ENCODE results near the gene ZNF860.
"Not testable (repeated sequence)": the region's sequence is repeated elsewhere in the genome, so short reads cannot be mapped to it uniquely, and the experiment has no call there.

ZNF860 gene

DNA sequence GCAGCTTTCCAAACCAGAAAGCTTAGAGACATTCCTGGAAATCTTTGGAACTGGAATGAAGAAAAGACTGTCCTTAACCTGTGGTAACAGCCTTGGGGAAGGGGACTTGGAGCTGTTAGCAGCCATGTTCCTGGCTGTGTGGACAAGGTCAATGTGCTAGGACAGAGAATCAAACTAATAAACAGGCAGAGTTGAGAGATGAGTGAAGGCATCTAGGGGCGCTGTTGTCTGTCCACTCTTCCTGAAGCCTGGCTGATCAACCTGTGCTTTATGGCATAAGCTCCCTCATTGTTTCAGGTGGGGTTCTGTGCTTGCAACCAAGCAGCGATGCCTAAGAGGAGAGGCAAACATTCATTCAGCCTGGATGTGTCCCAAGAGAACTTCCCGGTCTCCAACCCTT is 19.3 kb downstream of the ZNF860 start:
- no peak for DNase-seq

DNA sequence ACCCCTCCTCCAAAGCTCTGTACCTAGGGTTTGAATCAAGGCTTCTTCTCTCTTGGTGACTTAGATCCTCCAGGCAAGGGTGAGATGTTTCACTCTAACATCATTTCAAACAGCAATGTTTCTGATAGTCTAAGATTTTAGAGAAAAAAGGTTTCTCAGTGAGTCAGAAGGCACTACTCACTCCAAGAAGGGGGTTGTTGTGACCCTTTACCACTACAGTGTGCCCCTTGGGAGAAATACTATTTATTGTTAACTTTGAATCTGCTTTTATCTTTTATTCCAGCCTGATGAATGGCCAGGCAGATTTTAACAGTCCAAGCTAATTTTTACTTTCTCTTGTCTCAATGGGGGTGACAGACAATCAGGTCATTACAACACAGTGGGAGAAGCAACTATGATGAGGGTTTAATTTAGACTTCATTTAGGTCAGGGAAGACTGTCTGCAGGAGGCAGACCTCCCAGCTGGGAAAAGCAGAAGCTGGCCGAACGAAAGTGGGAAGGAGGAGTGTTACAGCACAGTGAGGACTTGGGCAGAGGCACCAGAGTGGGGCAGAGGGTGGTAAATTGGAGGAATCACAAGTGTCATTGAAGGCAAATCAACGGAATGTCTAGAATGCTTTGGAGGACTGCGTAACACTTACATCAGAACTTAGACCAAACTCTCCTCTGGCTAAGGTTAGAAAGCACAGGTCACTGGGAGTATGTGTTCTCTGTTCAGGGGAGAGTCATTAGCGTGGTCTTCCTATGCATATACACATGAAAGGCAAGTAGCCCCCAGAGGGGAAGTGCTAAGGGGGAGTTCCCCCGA is 21.2 kb downstream of the ZNF860 start:
- no peak for DNase-seq

DNA sequence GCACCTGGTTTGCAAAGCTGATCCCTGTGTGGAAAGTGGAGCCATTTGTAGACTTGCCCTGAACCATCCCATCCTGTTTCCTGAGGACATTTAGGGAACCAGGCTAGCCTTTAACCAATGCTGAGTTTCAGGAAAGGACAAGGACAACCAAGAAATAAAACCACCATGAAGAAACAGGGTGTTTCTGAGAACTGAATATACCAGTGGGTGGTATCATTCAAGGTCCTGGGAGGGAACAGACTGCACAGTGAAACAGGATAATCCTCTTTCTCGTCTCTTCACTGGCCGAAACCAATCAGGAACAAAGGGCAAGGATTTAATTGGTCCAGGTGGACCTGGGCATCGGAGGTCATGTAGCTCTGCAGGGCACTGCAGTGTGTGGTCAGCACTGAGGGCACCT is 21.8 kb downstream of the ZNF860 start:
- no peak for DNase-seq

DNA sequence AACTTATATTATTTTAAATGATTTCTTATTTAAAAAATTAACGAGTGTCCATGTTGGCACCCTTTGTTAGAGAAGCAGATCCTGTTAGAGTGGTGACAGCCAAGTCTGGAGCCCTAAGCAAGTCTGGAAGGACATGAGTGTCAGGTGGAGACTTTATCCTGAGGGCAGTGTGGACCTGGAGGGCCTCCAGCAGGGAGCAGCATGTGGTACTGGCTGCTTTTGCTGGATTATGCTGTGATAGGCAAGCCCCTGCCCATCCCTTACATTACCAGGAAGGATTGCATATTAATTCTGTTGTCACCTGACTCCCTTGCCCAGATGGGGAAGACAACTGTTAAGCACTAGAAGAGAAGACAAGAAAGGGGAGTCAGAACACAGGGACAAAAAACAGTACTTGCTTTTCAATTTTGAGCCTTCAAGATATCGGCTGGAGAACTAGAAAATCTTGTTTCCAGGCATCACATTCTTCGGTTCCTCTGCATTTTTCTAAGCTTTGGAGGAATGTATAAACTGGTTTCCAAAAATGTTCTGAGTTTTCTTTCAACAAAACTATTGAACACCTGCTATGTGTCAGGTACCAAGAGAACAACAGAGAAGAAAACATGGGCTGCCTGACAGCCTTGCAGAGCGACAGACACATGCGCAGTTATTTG is 22.7 kb downstream of the ZNF860 start:
- no peak for DNase-seq

DNA sequence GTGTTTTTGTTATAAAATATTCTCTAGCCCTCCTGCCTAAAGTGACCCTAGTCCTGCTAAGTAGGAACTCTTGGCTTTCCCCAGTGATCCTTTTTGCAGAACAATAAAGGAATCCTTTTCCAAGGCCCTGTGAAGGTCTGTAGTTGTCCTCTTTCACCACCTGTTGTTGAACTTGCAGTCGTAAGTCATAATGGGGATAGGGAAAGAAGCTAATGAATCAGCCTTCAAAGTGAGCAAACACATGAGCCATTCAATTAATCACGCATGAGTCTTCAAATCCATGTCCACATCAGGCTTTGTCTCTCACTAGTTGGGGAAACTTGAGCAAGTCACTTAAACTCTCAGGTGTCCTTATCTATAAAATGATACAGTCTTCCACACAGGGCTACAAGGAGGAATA is 27.6 kb downstream of the ZNF860 start:
- DNase-seq = no peak

DNA sequence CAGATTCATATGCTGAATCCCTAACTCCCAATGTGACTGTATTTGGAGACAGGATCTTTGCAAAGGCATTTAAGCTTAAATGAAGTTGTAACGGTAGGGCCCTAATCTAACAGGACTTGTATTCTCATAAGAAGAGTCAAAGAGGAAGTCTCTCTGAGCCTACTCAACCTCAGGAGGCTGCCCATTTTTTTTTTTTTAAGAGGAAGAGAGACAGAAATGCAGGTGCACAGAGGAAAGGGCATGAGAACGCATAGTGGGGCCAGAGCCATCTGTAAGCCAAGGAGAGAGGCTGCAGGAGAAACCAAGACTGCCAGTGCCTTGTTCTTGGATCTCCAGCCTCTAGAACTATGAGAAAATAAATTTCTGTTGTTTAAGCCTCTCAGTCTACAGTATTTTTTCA is 28.4 kb downstream of the ZNF860 start:
- DNase-seq = peak; percentile 17

DNA sequence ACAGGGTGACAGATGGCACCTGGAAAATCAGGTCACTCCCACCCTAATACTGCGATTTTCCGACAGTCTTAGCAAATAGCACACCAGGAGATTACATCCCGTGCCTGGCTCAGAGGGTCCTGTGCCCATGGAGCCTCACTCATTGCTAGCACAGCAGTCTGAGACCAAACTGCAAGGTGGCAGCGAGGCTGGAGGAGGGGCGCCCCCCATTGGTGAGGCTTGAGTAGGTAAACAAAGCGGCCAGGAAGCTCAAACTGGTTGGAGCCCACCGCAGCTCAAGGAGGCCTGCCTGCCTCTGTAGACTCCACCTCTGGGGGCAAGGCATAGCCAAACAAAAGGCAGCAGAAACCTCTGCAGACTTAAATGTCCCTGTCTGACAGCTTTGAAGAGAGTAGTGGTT is 29.1 kb downstream of the ZNF860 start:
- not testable (repeated sequence) for DNase-seq

DNA sequence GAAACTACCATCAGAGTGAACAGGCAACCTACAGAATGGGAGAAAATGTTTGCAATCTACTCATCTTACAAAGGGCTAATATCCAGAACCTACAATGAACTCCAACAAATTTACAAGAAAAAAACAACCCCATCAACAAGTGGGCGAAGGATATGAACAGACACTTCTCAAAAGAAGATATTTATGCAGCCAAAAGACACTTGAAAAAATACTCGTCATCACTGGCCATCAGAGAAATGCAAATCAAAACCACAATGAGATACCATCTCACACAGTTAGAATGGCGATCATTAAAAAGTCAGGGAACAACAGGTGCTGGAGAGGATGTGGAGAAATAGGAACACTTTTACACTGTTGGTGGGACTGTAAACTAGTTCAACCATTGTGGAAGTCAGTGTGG is 34.1 kb downstream of the ZNF860 start:
- not testable (repeated sequence) for DNase-seq

DNA sequence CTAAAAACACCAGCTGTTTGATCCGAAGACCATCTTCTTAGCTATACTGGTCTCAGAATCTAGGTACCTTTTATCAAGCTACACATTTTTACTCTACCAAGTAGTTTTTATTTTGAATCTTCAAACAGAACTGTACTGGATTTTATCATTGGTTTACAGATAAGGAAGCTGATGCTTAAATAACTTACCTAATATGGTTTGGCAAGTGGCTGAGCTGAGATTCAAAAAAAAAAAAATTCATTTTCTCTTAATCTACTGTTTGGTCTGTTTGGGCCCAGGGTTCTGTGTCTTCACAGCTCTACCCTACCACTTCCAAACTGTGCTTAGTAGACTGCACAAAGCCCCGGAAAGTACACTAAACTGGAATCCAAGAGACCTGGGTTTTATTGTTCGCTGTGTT is 35.7 kb downstream of the ZNF860 start:
- no peak for DNase-seq

DNA sequence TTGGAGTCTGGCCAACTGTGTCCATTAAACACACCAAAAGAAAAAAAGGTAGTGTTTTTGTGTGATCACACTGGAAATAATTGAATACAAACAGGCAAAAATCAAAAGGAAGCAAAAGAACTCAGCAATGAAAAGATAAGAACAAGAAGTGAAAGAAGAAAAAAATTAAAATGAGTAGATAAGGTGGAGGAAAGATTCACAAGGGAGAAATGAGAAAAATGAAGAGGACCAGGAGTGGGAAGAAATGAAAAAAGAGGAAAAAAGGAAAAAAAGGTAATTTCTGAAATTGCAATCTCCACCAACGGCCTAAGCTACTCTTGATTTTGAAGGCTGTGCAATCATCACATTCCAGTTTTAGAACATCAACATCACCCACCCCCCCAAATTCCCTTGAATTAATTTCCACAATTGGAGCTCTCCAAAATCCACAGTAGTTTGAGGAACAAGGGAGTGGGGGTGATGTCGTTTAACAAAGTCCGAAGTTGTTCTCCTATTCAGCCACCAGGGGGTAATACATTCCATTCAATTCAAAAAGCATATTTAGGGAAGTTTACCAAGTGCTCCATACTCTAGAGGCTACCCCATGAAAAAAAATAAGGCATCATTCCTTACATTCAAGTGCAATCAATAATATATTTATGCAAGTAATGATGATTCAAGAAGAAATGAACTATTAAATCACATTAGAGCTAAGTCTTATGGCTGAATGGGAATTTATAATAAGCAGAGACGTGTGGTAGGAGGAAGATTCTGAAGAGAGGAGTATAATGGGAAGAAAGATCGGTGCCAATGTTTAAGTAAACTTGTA is 37.4 kb downstream of the ZNF860 start:
- peak; percentile 79 for DNase-seq

DNA sequence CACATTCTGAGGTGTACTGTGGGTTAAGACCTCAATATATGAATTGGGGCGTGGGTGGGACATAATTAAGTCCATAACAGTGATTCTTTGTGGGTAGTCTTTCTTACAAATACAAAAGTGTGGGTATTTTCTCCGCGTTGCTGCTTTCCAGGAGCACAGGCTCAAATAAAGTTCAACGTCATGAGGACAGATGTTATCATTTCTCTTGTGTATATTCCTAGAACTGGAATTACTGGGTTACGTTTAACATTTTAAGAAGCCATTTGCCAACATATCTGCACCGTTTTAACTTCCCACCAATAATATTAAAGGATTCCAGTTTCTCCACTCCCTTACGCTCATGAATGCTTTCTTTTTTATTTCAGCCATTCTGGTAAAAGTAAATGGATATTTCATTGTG is 39.6 kb downstream of the ZNF860 start:
- DNase-seq = no peak

DNA sequence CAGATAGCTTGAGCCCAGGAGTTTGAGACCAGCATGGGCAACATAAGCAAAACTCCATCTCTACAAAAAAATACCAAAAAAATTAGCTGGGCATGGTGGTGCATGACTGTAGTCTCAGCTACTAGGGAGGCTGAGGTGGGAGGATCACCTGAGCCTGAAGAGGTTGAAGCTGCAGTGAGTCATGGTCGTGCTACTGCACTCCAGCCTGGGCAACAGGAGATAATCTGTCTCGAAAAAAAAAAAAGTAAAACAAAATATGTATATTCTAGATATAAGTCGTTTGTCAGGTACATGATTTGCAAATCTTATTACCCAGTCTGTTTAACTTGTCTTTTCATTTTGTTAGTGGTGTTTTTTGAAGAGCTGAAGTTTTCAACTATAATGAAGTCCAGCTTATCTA is 40.2 kb downstream of the ZNF860 start:
- no peak for DNase-seq

DNA sequence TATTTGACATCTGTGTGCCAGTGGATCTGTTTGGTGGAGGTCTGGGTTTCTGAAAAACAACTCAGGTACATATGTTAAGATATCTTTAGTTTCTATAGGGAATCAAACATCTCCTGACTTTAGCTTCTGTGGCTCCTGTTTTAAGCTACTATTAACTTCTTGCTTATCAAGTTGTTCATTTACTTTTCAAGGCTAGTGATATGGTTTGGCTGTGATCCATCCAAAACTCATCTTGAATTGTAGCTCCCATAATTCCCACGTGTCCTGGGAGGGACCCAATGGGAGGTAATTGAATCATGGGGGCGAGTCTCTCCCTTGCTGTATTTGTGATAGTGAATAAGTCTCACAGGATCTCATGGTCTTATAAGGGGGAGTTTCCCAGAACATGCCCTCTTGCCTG is 41.4 kb downstream of the ZNF860 start:
- DNase-seq = no peak

DNA sequence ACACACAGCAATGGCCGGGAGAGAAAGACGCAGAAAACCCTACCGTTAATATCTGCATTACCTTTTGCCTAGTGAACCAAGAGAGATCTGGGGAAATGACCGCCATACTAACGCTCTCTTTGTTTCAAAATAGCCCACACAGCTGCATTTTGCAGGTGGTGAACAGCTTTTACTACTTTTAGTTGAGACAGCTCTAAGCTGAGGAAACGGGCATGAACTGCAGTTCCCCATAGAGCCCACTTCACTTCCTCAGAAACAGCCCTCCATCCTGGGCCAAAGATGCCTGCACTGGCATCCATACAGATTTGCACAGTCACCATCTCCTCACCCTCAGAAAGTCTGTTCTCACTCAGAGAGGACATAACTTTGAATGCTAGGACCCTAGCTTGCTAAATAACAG is 45.0 kb downstream of the ZNF860 start:
- peak; percentile 62 for DNase-seq

DNA sequence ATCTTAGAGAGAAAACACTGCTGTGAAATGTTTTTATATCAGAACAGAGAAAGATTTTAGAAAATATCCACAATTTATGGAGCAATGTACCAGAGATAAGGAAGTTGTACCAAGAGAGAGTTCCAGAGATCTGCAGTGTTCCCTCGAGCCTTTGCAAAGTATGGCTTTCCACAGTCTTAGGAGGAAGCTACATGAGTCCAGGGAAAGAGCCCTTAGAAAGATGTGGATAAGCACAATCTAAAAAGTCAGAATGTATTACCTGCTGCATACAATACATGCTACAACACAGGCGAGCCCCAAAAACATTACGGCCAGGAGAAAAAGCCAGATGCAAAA is 56.4 kb downstream of the ZNF860 start:
- no peak for DNase-seq

DNA sequence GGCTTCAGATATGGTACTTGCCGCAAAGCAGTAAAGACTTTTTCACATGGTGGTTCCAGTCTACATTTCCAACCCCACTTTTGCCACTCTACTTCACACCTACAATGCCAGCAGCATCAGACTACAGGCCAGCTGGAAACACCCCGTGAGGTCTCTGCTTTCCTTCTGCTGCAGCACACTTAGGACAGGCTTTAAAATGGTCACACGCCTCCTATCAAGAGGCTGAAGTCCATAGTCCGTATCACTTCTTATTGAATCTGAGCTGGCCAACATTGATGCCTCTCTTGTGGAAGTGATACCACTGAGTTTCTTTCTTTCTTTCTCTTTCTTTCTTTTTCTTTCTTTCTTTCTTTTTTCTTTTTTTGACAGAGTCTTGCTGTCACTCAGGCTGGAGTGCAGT is 59.8 kb downstream of the ZNF860 start:
- DNase-seq = no peak

Data from hematopoietic multipotent progenitor cell treated with erythropoietin and hydrocortisone succinate and interleukin-3 and kit ligand, for 4 days (in vitro differentiated cells).